NCI-H1105 (cell line): ENCODE results near the gene MTR.

Experiments used
- DNase-seq: peaks from one replicate; lab custom pipeline; 2025; lab: John Stamatoyannopoulos, UW

MTR gene

GRCh38 chr1:236864996-236865817, 70.1 kb downstream of the MTR start:
- DNase-seq = no peak

DNA sequence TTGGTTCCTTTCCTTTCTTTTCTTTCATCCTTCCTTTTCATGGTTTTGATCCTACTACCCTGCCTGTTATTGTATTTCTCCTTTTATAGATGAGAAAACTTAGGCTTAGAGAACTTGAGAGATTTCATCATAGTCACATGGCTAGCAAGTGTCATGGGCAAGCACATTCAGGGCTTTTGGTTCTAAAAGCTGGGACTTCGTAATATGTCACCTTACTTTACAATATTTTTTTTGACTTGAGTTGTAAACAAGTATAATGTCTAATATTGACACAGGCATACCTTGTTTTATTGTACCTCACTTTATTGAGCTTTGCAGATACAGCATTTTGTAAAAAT, 70.7 kb downstream of the MTR start:
- DNase-seq = no peak

GRCh38 chr1:236868625-236869467, 73.8 kb downstream of the MTR start:
- no peak for DNase-seq

- no peak for DNase-seq
These were observed 74.8 kb downstream of the MTR start for GRCh38 chr1:236869911-236870310.

DNA sequence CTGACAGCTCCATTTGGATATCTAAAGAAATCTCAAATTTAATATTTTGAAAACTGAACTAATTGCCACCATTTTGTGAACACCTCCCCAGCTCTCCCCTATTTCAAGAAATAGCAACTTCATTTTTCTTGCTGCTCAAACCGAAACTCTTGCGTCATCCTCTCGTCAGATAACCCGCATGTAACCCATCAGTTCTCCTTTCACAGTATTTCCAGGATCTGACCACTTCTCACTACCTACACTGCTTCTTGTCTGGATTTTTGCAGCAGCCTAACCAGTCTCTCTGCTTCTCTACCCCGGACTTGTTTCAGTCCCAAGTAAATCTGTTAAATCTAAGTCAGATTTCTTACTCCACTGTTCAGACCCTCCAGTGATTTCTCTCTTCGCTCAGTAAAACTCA, 75.6 kb downstream of the MTR start:
- no peak for DNase-seq

DNA sequence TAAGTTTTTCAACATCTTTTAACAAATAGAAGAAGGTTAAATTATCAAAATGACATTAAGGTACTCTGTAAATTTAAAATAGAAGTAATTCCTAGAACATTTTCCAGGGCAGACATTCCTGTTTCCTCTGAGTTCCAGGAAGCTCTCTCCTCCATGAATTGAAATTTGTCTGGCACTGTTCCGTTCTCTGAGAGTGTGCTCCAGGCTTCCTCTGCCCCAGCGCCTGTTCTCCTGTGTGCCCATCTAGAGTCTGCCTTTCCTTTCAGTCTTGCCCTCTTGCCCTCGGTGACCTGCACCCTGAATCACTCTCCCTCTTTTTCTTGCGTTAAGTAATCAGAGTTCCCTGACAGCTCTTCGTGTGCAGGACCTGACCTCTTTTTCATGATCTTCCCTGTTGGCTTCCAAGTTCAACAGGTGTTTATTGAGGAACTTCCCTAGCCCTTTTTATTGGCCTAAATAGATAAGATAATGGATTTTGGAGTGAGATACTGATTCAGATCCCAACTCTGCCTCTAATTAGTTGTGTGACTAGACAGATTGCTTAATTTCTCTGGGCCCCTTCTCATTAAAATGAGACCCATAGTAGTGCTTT, 77.1 kb downstream of the MTR start:
- no peak for DNase-seq

GRCh38 chr1:236875975-236876374, 80.9 kb downstream of the MTR start:
- DNase-seq = no peak

- DNase-seq = no peak
These were observed 82.6 kb downstream of the MTR start for GRCh38 chr1:236877661-236878060.

DNA sequence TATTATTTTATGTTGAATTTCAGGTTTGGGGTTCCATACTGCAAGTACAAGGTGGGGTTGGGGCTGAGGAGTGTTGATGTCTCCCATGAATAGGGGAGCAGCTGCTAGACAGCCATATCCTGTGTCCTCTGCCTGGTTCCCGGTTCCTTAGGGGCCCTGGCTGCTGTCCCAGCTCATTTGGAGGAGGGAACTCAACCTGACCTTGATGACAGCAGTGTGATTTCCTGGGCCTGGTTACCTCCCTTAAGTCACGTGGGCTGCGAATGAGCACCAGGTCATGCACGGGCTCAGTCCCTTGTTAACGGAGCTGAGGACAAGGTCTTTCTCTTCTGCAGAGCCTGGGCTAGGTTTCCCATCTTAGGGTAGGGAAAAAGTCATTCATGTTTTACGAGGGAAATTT, 85.1 kb downstream of the MTR start:
- DNase-seq = no peak

- no peak for DNase-seq
These were observed 87.6 kb downstream of the MTR start for GRCh38 chr1:236882678-236883077.

- no peak for DNase-seq
These were observed 91.1 kb downstream of the MTR start for GRCh38 chr1:236886199-236886598.

DNA sequence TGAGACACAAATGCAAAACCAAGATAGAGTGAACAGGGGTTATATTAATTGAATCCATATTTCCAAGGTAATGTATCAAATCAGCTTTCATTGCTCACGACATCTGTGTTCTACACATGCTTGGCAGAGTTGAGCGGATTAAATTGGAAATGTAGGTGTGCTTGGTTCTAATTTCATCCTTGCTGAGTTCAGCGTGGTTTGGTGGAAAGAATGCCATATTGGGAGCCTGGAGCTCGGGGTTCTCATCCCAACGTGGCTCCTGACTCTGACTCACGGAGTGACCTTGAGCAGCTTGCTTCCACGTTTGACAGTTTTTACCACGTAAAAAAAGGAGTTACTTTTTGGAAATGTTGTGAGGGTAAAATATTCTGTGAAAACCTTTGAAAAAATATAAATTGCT, 92.0 kb downstream of the MTR start:
- DNase-seq = no peak

GRCh38 chr1:236888126-236888525, 93.0 kb downstream of the MTR start:
- DNase-seq = no peak

GRCh38 chr1:236888903-236889302, 93.8 kb downstream of the MTR start:
- DNase-seq = no peak

- no peak for DNase-seq
These were observed 95.3 kb downstream of the MTR start for GRCh38 chr1:236890152-236891056.

DNA sequence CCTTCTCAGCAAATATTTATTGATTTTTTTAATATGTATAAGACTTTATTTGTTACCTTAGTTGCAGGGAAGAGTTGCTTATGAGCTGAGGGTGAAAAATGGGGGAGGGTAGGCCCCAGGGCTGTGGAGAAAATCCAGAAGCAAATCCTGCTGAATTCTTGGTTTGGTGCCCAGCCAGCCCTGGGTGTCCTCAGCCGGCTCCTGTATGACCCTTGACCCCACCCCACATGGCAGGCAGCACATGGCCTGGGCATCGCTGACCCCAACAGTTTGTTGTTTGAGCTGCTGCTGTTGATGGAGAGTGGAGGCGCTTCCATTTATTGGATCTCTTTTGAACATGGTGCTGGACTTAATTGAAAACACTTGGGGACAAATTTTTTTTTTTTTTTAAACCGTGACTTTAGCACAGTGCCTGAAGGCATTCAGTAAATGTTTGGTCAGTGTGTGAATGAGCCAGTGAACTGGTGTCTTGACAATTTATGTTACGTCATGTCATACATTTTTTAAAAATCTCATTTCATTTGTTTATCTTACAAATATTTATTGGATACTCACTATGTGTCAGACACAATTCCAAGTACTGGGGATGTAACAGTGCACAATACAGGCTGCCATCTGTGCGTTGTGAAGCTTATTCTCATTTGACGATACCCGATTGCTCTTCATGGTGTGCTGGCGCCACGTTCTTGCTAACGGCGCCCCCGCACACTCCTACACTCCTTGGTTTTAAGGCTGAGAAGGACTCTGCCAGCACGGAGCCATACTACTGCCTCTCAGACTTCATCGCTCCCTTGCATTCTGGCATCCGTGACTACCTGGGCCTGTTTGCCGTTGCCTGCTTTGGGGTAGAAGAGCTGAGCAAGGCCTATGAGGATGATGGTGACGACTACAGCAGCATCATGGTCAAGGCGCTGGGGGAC, 98.8 kb downstream of the MTR start:
- no peak for DNase-seq

- DNase-seq = no peak
These were observed 100.7 kb downstream of the MTR start for GRCh38 chr1:236895665-236896387.

DNA sequence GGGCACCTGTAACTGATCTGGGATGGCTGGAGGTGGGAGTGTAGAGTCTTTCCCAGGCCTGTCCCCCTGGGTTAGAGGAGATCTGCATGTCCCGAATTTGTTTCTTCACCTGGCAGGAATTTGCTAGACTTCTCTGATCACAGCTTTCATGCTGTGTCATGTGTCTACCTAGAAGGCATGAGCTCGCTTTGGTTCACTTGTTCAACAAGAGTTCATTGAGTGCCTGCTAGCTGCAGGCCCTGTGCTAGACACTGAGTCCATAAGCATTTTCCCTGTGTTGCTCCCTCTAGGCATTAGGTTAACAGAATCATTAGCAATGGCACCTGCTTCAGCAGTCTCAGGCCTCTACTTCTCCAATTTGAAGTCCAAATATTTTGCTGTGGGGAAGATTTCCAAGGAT, 101.6 kb downstream of the MTR start:
- DNase-seq = no peak

GRCh38 chr1:236904892-236905741, 110.0 kb downstream of the MTR start:
- no peak for DNase-seq
